ENCODE results near the gene CYP20A1.

GRCh38 chr2:203246646-203247045, 7.8 kb downstream of the CYP20A1 start:
- no peak for TF ChIP-seq CTCF (IDR thresholded peaks at IDR 0.05)
- TF ChIP-seq POLR2A (IDR thresholded peaks at IDR 0.05), result no peak

Measured in uterus (tissue), 2 donors.